A549 (cell line): ENCODE results near the gene ATXN1L. TPM values are rescaled to one million over a fixed set of nuclear protein-coding genes. Genes with fewer than 3 reads are reported as not detected.

Experiments used
- ATAC-seq, 2 experiments: fragments of 200-7000 bp in 1 of 2; fragments of >200 bp in 1 of 2; cut with Nextera tagmentation in 1 of 2; cut with Tn5 transposase in 1 of 2; 3 replicates each; pipeline versions ENCODE4 v1.8.0 to v1.9.1; 2018 to 2020; ENCODE audit warnings: mild to moderate bottlenecking in 1 of 2, moderate library complexity in 1 of 2
- CTCF ChIA-PET: fragments of 300-600 bp; sonication (Branson Sonifier 250); formaldehyde crosslinking; extraction: SDS; loops from one replicate; lab custom pipeline; 2021; ENCODE audit warnings: antibody characterized with exemption, inconsistent platforms; lab: Yijun Ruan, JAX
- POLR2A ChIA-PET: fragments of 350-600 bp; formaldehyde crosslinking; extraction: SDS; loops from one replicate; lab custom pipeline; 2021; ENCODE audit warnings: antibody characterized with exemption, inconsistent platforms; lab: Yijun Ruan, JAX
- DNase-seq, 2 experiments: peaks; one replicate each; pipeline versions ENCODE4 v3.0.0 to v3.0.0-alpha.2; 2011 to 2016; ENCODE audit warnings: low read depth in 1 of 2, low spot score in 1 of 2
- FAIRE-seq: peaks from 2 replicates; lab custom pipeline; 2011; peaks lifted over from hg19 to GRCh38; lab: Jason Lieb, UNC
- H3K27ac ChIP-seq, 2 experiments: fragments of >200 bp; sonication (Bioruptor Twin); formaldehyde crosslinking; 3 replicates each; pipeline ENCODE4 v1.5.1; 2016 to 2017
- H3K4me1 ChIP-seq: fragments of >200 bp; sonication (Bioruptor Twin); formaldehyde crosslinking; 3 replicates; pipeline ENCODE4 v1.6.1; 2016
- H3K4me2 ChIP-seq: fragments of >200 bp; sonication (Bioruptor Twin); formaldehyde crosslinking; 3 replicates; pipeline ENCODE4 v1.6.1; 2016
- H3K4me3 ChIP-seq: fragments of >200 bp; sonication (Bioruptor Twin); formaldehyde crosslinking; 3 replicates; pipeline ENCODE4 v1.5.1; 2016
- H3K9me3 ChIP-seq: fragments of >200 bp; sonication (Bioruptor Twin); formaldehyde crosslinking; 3 replicates; pipeline ENCODE4 v1.6.1; 2016
- BCL3 ChIP-seq: fragments of >200 bp; sonication (Bioruptor Twin); formaldehyde crosslinking; IDR thresholded peaks from 3 replicates; pipeline ENCODE4 v1.6.1; 2016
- BHLHE40 ChIP-seq: IDR thresholded peaks from 2 replicates; pipeline ENCODE4 v1.6.1; 2012; ENCODE audit warnings: low read depth, low read length, inconsistent platforms
- CEBPB ChIP-seq, 2 experiments: fragments of >200 bp in 1 of 2; sonication (Bioruptor Twin) in 1 of 2; formaldehyde crosslinking in 1 of 2; IDR thresholded peaks; 2 replicates each; pipeline ENCODE4 v1.6.1; 2012 to 2016
- CHD2 ChIP-seq: fragments of 150-350 bp; IDR thresholded peaks from 2 replicates; pipeline ENCODE4 v1.6.1; 2014; ENCODE audit warnings: low read length; ENCODE audit not compliant: partially characterized antibody
- EP300 ChIP-seq, 2 experiments: fragments of >200 bp; sonication (Bioruptor Twin); formaldehyde crosslinking; IDR thresholded peaks; 2 replicates in 1 of 2; 3 replicates in 1 of 2; pipeline ENCODE4 v1.6.1; 2016 to 2017
- FOSL2 ChIP-seq, 2 experiments: fragments of 450-650 bp in 1 of 2; fragments of >200 bp in 1 of 2; sonication (Bioruptor Twin) in 1 of 2; formaldehyde crosslinking; IDR thresholded peaks; 2 replicates each; pipeline versions ENCODE4 v1.5.0 to v1.6.1; 2016 to 2020; ENCODE audit warnings: mild to moderate bottlenecking in 1 of 2, moderate library complexity in 1 of 2
- GATA3 ChIP-seq: IDR thresholded peaks from 2 replicates; pipeline ENCODE4 v1.6.1; 2012; ENCODE audit warnings: borderline replicate concordance
- HMGXB4 ChIP-seq: fragments of 250-450 bp; sonication (Bioruptor Pico); IDR thresholded peaks from 2 replicates; pipeline ENCODE4 v1.5.0; 2021; ENCODE audit warnings: mild to moderate bottlenecking, moderate library complexity, borderline replicate concordance
- HOXA7 ChIP-seq: fragments of 250-450 bp; sonication (Bioruptor Pico); IDR thresholded peaks from 2 replicates; pipeline ENCODE4 v1.5.0; 2020; ENCODE audit warnings: mild to moderate bottlenecking, moderate library complexity
- HOXB13 ChIP-seq: fragments of 250-450 bp; sonication (Bioruptor Pico); IDR thresholded peaks from 2 replicates; pipeline ENCODE4 v1.5.0; 2020; ENCODE audit warnings: low read depth, mild to moderate bottlenecking, moderate library complexity
- HOXB5 ChIP-seq: fragments of 250-450 bp; sonication (Bioruptor Pico); IDR thresholded peaks from 2 replicates; pipeline ENCODE4 v1.5.0; 2020; ENCODE audit warnings: mild to moderate bottlenecking, moderate library complexity
- JUN ChIP-seq, 2 experiments: fragments of >200 bp; sonication (Bioruptor Twin); formaldehyde crosslinking; IDR thresholded peaks; 2 replicates in 1 of 2; 3 replicates in 1 of 2; pipeline ENCODE4 v1.6.1; 2016 to 2017
- JUNB ChIP-seq: fragments of >200 bp; sonication (Bioruptor Twin); formaldehyde crosslinking; IDR thresholded peaks from 2 replicates; pipeline ENCODE4 v1.6.1; 2016
- KDM5A ChIP-seq: fragments of 200-600 bp; sonication (generic); IDR thresholded peaks from 2 replicates; pipeline ENCODE4 v1.6.1; 2016; ENCODE audit warnings: antibody characterized with exemption, mild to moderate bottlenecking
- MAFK ChIP-seq: fragments of 450-650 bp; IDR thresholded peaks from 2 replicates; pipeline ENCODE4 v1.6.1; 2014; ENCODE audit not compliant: partially characterized antibody
- MYC ChIP-seq: IDR thresholded peaks from 2 replicates; pipeline ENCODE4 v1.6.1; 2012; ENCODE audit warnings: mild to moderate bottlenecking, inconsistent platforms, low read length, improper control_type of control experiment, borderline replicate concordance
- PBX3 ChIP-seq: IDR thresholded peaks from 2 replicates; pipeline ENCODE4 v1.6.1; 2012
- POLR2A ChIP-seq: IDR thresholded peaks from 2 replicates; pipeline ENCODE4 v1.6.1; 2012; ENCODE audit warnings: mild to moderate bottlenecking, low read length
- RFX5 ChIP-seq: fragments of 450-650 bp; IDR thresholded peaks from 2 replicates; pipeline ENCODE4 v1.7.1; 2014; ENCODE audit warnings: antibody characterized with exemption, mild to moderate bottlenecking, moderate library complexity
- SMC3 ChIP-seq: fragments of >200 bp; sonication (Bioruptor Twin); formaldehyde crosslinking; IDR thresholded peaks from 3 replicates; pipeline ENCODE4 v1.6.1; 2018; ENCODE audit warnings: inconsistent platforms
- TP53 ChIP-seq: fragments of 250-450 bp; sonication (Bioruptor Pico); IDR thresholded peaks from 2 replicates; pipeline ENCODE4 v1.5.0; 2021; ENCODE audit warnings: mild to moderate bottlenecking, moderate library complexity
- ZFP36 ChIP-seq: fragments of 450-650 bp; IDR thresholded peaks from 2 replicates; pipeline ENCODE4 v1.6.1; 2014; ENCODE audit warnings: borderline replicate concordance; ENCODE audit not compliant: partially characterized antibody
- WGBS: methylation state at CpG from one replicate; pipeline ENCODE4 v1.1.6; 2017; ENCODE audit errors: missing lambda C conversion rate; 5-methylcytosine and 5-hydroxymethylcytosine counted together
- polyA plus RNA-seq, 4 experiments: library from polyadenylated mRNA; depleted of rRNA in 3 of 4; stranded (reverse); fragments of >200 nt; fragmentation: RNase III in 1 of 4; extraction: RNeasy Plus Mini Kit Qiagen cat#74134 plus additional on column Dnase treatment in 1 of 4; gene quantifications; 2 replicates in 3 of 4; 3 replicates in 1 of 4; pipeline ENCODE4 v1.2.3, GENCODE V29; 2011 to 2017
- TF ChIP-seq, protein P1 (sequence below): fragments of >200 bp; sonication (Bioruptor Twin); formaldehyde crosslinking; IDR thresholded peaks from 2 replicates; pipeline ENCODE4 v1.6.1; 2016
- TF ChIP-seq, protein P2 (sequence below): IDR thresholded peaks from 2 replicates; pipeline ENCODE4 v1.6.1; 2012
- TF ChIP-seq, protein P3 (sequence below): IDR thresholded peaks from 2 replicates; pipeline ENCODE4 v1.6.1; 2012; ENCODE audit warnings: low read depth, borderline replicate concordance

Gene ATXN1L
- polyA plus RNA-seq, 2 of the 4 experiments (the other 2 are of a cell fraction): 16.9 to 17.4 TPM

DNA sequence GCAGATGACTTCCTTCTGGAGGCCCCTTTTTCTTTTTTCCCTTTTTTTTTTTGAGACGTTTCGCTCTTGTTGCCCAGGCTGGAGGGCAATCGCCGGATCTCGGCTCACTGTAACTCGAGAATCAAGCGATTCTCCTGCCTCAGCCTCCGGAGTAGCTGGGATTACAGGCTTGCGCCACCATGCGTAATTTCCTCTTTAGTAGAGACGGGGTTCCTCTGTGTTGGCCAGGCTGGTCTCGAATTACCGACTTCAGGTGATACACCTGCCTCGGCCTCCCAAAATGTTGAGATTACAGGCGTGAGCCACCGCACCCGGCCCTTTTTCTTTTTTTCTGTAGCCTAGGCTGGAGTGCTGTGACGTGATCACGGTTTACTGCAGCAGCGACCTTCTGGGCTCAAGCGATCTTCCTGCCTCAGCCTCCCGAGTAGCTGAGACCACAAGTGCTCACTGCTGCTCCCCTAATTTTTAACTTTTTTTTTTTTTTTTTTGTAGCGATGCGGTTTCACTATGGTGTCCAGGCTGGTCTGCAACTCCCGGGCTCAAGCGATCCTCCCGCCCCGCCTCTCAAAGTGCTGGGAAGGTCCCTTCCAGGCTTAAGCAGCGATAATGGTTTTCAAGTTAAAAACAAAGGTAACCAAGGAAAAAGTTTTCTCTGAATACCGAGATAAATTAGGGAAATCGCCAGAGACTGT lies 48.6 kb downstream of the ATXN1L start (continued):
- TF ChIP-seq HOXB13 (CRISPR knock-in tag): no peak

GRCh38 chr16:71894921-71895678 lies 49.3 kb downstream of the ATXN1L start, which contains the start of gene IST1:
IST1 (plus strand) TSS chr16:71895531; CDS start chr16:71915641, 20,110 bp downstream.
- WGBS: 1% methylated on average over 34 of the region's 67 CpGs
- H3K4me1 ChIP-seq: peaks cover 23% of the 10 kb centered on the region; the same call in 2 of the 3 replicates
- POLR2A ChIA-PET: interaction anchor here (1.0 to 3.1 kb wide), 6 partner anchors 9 to 198 kb away, joined by 4 to 18 read pairs (median 5); partner anchors contain the start of genes AP1G1, DHX38, TXNL4B and ZNF821
- peak; percentile 92 for ATAC-seq
- no peaks in the 10 kb centered on the region for H3K9me3 ChIP-seq
- TF ChIP-seq BCL3 (peak; percentile 81), HMGXB4 (CRISPR knock-in tag) (peak; percentile 49; the same call in 1 of the 2 replicates), JUNB (no peak), CEBPB (IDR thresholded peaks at IDR 0.05) (peak in 1 of 2 experiments; percentile 3; a peak in 1 of 4 replicates), EP300 (IDR thresholded peaks at IDR 0.05) (0 out of 5 replicates have a peak, but pooled peaks of 1 of the 2 experiments have one; percentile 21), BHLHE40 (no peak), ZFP36 (peak; percentile 75), CHD2 (peak; percentile 78), FOSL2 (IDR thresholded peaks at IDR 0.05) (peak; percentile 31; the same call in 1 of the 2 replicates), FOSL2 (CRISPR knock-in tag; IDR thresholded peaks at IDR 0.05) (peak; percentile 89), GATA3 (peak; percentile 50), MAFK (no peak), JUN (IDR thresholded peaks at IDR 0.05) (peak; percentile 83 to 98), MYC (0 out of 2 replicates have a peak, but pooled peaks have one; percentile 76), SMC3 (0 out of 3 replicates have a peak, but pooled peaks have one; percentile 18), POLR2A (peak; percentile 69), TP53 (CRISPR knock-in tag) (no peak), HOXA7 (CRISPR knock-in tag) (no peak), PBX3 (peak; percentile 91), HOXB5 (CRISPR knock-in tag) (no peak), KDM5A (no peak), RFX5 (peak; percentile 52)
- TF ChIP-seq, protein P1, sequence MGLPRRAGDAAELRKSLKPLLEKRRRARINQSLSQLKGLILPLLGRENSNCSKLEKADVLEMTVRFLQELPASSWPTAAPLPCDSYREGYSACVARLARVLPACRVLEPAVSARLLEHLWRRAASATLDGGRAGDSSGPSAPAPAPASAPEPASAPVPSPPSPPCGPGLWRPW: no peak
- TF ChIP-seq, protein P2, sequence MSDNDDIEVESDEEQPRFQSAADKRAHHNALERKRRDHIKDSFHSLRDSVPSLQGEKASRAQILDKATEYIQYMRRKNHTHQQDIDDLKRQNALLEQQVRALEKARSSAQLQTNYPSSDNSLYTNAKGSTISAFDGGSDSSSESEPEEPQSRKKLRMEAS: peak; percentile 97
- TF ChIP-seq, protein P3, sequence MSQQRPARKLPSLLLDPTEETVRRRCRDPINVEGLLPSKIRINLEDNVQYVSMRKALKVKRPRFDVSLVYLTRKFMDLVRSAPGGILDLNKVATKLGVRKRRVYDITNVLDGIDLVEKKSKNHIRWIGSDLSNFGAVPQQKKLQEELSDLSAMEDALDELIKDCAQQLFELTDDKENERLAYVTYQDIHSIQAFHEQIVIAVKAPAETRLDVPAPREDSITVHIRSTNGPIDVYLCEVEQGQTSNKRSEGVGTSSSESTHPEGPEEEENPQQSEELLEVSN: peak; percentile 79
- TF ChIP-seq, all 56 proteins: peak for 16
- peak within 1 kb of the TSS; percentile 92 to 96 for H3K27ac ChIP-seq
- peak within 1 kb of the TSS; percentile 78 for H3K4me3 ChIP-seq
- CTCF ChIA-PET: interaction anchor here (1.5 to 9.5 kb wide), 2 partner anchors 12 to 35 kb away, joined by 3 to 71 read pairs; partner anchors contain the start of gene ZNF821
- H3K4me2 ChIP-seq: peak within 1 kb of the TSS; percentile 98
- DNase-seq (peak; percentile 97 to 99), FAIRE-seq (no peak)
